Measurements from ENCODE around the gene TSPAN5.
A peak's percentile ranks its signal among the peaks of the same experiment; 100 is the strongest.
"Not testable (repeated sequence)": the region's sequence is repeated elsewhere in the genome, so short reads cannot be mapped to it uniquely, and the experiment has no call there.

The TSPAN5 gene
- total RNA-seq = 11.1 to 38.8 (median 17.1) reads per million in 4 experiments

DNA sequence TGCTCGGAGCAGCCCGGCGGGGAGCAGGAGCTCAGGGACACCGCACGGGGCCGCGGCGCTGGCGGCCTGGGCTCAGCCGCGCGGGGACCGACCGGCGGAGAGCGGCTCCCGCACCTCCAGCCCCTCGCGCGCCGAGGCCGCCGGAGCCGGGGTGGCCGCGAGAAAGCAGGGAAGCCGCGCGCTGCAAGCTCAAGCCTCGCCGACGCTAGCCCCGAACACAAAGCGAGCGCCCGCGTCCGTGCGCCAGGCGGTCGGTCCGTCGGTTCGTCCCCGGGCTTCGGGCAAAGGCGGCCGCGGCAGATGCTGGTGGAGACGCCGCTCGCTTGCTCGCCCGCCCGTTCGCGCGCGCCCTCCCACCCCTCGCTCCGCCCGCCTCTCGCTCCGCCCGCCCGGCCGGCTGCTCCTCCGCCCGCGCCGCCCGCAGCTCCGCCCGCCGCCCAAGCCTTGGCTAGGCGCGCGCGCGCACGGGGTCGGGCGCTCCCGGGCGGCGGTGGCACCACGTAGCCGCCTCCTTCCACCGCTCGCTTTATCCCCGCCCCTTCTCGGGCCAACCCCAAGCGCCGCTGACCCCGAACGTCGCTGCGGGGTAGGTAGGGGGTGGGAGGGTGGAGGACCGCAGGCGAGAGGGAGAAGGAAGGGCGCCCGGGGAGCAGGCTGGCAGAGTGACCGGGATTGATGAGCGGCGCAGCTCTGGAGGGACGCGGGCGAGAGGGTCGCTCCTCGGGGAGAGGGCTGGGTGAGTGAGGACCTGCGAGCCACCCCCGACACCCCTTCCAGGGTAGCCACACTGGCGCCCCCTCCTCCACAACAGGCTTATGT lies at the start of gene TSPAN5:
Gene TSPAN5, minus strand, starts transcription at position 325 of the 819 bp plus-strand sequence.
- peak; percentile 52 for DNase-seq

DNA sequence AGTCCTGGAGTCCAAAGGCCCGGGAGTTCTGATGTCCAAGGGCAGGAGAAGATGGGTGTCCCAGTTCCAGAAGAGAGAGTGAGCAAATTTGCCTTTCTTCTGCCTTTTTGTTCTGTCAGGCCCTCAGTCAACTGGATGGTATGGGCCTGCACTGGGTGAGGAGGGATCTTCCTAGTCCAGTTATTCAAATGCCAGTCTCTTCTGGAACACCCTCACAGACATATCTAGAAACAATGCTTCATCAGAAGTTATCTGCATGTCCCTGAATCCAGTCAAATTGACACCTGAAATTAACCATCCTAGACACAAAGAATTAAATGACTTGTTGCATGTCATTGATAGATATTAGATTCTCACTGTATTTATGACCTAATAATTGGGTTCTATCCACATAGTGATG lies 48.5 kb upstream of the TSPAN5 start:
- no peak for DNase-seq

DNA sequence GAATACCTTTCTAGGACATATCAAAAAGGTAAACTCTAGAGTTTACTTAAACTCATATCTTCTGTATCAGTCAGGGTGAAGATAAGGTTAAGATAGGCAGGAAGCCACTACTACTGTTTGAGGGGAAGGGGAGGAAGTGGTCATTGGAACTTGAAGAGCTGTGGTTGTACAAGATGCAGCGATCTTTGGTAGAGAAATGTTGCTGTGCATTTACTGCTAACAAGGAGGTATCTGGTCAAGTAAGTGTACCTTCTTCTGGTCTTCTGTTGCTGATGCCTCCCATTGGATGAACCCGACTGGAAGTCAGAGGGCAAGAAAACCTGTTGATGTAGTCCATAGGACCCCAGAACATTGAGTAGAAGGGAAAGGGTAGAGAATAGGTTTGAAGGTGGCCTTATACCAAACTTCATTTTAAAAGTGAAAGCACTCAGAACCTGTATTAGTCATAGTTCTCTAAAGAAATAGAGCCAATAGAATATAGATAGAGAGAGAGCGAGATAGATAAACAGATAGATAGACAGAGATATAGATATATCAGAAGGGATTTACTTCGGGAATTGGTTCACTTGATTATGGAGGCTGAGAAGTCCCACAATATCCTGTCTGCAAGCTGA lies 47.9 kb upstream of the TSPAN5 start:
- peak; percentile 3 for DNase-seq

DNA sequence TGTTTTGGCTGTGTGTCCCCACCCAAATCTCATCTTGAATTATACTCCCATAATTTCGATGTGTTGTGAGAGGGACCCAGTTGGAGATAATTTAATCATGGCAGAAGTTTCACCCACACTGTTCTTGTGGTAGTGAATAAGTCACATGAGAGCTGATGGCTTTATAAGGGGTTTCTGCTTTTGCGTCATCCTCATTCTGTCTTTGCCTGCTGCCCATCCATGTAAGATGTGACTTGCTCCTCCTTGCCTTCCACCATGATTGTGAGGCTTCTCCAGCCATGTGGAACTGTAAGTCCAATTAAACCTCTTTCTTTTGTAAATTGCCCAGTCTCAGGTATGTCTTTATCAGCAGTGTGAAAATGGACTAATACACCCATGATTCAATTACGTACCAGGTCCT lies 47.2 kb upstream of the TSPAN5 start:
- DNase-seq = not testable (repeated sequence)

DNA sequence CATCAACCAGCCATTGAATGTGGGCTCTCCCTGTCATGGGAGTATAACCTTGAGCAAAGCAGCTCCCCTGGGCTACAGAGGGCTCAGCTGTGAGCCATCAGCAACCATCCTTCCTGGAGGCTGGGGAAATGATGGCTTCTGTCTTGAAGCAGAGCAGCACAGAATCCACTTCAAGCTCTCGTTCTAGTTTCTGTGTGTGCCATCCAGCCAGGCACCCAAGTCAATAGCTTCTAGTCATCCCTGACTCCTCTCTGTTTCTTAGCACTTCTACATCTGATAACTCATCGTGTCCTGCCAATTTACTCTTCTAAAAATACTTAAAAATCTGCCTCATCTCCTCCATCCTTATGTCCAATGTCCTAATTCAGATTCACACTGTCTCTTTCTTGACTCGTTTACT lies 42.2 kb upstream of the TSPAN5 start:
- DNase-seq = no peak

DNA sequence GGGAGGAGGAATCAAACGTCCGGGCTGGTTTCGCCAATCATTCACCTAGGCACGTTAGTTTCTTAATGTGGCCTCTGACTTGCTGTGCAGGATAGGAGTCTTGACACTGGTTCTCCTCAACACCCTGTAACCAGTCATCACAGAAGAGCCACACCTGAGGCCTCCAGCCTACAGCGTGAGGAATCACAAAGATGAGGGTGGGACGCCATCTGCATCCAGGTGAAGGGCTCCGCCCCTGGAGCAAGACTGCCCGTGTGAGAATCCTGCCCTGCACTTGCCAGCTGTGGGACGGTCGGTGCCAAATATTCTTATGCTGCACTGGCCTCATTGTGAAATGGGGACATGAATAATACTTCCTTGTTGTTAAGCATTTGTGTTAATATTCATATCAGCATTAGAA lies 35.7 kb upstream of the TSPAN5 start:
- DNase-seq = no peak

DNA sequence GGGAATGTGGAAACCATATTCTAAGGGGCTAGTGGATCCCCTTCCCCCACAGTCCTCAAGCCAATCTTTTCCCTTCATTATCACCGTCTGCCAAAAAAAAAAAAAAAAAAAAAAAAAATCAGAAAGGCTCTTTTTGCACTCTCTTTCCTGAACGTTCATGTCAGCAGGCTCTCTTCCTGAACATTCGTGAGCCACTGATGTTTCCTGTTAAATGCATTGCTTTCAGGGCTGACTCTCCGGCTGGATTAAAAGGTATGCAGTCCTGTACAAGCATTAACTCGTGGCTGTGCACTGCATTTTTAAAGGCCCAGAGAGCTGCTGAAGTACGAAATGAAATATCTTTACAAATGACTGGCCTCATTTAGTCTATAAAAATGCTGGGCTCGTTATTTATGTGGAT lies 34.0 kb upstream of the TSPAN5 start:
- DNase-seq = no peak

DNA sequence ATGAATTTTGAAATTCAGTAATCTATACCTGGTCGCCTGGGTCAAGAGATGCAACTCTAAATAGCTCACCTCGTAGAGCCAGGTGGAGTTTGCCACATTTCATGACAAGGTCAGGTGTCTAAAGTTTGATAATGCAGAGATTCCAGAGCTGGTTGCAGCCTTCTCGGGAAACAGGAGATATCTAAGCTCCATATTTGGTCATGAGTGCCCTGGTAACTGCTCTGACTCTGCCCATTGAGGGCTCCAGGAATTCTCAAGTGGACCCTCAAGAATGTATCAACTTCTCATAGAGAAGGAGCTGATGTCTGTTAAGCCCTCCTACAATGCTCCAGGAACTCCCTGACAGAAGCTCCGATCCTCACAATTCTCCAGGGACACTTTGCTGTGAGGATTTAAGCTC lies 33.2 kb upstream of the TSPAN5 start:
- DNase-seq = no peak

DNA sequence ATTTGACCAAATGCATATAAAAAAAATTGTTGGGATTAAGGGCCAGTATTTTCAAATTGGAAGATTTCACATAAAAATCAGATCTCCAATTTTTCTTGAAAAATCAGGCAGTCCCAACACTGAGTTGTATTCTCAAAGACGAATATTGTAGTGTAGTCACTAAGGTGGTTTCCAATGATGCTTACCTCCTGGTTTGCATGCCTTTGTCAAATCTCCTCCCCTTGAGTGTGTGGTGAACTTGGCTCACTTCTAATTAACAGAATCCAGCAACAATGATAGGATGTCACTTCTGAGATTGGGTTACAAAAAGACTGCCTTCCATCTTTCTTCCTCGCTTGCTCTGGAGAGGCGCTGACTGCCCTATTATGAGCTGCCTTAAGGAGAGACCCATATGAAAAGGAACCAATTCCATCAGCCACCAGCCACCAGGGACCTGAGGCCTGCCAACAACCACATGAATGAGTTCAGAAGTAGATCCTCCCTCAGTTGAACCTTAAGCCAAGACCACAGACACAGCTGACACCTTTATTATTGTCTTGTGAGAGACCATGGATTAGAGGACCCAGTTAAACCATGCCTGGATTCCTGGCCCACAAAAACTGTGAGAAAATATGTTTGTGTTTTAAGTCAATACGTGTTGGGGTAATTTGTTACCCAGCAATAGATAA lies 31.2 kb upstream of the TSPAN5 start:
- DNase-seq = no peak

DNA sequence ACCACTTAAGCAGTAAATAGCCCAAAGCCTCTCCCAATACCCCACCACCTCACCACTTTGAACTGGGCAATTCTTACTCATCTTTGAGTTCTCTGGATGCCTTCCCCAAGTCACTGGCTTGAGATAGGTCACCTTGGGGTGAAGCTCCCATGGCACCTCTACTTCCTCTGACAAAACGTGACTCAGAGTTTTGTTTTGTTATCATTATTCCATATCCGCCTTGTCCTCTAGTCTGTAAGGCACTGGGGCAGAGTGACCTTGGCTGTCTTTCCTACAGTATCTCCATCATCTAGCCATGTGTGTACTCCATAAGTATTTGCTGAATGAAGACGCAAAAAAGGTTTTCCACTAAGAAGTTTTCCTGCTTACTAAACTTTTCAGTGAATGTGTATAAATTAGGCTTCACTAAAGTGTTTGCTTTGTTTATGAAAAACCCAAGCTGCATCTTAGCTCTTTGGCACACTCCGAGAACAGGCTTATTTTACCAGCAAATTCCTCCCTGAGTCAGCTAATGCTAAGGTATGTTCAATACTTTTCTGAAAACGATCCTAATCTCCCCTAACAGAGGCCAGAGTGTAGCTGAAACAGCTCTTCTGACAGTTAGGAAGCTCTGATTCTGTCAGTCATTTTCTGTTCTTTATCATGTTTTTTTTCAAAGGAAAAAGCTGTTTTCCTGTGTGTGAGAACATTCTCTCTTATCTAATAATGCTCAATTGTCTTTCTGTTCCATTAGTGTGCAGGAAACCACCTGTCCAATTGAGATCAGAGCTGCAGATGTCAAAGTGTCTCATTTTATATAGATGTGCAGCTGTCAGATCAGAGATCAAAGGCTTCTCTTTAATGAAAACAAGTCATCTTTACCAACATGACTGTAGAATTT lies 30.2 kb upstream of the TSPAN5 start:
- DNase-seq = no peak

DNA sequence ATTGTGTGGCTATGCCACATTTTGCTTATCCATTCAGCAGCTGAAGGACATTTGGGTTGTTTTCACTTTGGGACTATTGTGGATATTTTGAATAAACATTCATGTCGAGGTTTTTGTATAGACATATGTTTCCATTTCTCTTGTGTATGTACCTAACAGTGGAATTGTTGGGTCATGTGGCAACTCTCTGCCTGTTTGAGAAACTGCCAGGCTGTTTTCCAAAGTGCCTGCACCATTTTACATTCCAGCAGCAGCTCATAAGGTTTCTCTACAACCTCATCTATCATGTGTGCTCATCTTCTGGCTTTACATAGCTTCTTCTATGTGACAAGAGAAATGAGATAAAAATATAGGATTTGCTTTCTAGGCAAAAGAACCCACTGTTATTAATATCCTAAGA lies 29.5 kb upstream of the TSPAN5 start:
- no peak for DNase-seq

DNA sequence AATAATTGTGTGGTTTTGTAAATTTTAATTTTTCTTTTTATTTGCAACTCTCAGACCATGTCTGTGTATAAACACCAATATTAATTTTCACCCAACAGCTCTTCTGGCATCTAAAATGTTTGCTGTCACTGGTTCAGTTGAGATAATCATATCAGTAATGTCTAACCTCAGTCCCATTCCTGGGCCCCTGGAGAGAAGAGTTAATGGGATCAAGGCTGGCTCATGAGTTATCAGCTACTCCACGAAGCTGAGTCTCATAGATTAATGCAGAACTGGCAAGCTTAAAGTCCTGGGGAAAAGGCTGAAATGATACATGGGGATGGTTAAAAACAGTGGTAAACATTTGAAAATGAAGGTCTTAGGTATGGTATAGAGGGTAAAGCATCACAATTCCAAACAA lies 28.4 kb upstream of the TSPAN5 start:
- no peak for DNase-seq

DNA sequence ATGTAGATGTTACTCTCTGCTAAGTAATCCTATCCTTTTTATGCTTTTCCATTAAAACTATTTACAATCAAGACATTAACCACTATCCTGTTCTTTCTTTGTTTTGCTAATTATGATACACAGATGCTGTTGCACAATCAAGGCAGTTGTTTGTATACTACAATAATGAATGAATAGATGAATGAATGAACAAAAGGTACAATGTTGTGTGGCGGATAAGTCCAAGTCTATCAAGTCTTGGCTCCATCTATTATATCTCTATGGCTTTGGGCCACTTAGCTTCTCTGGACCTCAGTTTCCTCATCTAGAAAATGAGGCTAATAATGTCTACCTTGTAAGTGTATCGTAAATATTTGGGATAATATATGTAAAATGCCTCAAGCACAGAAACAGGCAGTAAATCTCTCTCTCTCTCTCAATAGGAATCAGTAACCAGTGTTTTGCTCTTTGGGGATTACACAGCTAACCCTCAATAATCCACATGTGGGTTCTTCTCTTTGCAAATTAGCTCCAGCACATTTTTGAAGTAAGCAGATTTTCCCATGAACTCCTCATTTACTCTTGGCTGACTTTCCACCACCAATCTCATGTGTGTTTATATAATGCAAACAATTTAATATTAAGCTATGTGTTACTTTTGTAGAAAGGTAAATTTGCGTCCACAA lies 27.8 kb upstream of the TSPAN5 start:
- no peak for DNase-seq

DNA sequence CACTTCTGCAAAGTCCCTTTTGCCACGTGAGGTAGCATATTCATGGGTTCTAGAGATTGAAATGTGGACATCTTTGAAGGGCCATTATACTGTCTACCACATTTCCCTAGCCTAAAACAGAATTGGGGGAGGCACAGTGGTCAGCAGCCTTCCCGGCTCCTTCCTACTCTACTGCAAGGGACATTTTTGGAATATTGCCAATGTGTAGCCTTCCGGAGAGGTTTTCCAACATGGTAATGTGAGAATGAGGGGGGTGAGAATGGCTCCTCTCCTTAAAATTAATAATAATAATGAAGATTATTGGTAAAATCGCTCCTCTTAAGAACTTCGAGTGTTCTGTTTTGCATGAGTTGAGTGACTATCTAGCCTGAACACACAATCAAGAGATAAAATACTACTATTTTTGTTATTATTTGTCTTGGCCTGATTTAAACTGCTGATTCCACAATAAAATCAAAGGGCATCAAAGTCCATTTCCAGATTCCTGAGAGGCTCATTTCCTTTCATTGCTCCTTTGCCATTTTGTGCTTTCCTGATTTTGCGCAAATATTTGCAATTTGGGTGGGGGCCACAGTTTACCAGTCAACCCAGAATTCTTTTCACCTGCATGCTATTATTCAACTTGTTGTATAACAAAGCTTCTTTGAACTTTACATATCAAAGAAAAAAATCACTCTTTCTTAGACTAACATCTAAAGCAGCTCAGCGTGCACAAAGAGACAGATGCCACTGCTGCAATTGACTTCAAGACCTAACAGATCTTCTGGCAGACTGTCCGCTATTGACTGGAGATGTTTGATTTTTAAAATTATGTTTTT lies 27.0 kb upstream of the TSPAN5 start:
- no peak for DNase-seq

DNA sequence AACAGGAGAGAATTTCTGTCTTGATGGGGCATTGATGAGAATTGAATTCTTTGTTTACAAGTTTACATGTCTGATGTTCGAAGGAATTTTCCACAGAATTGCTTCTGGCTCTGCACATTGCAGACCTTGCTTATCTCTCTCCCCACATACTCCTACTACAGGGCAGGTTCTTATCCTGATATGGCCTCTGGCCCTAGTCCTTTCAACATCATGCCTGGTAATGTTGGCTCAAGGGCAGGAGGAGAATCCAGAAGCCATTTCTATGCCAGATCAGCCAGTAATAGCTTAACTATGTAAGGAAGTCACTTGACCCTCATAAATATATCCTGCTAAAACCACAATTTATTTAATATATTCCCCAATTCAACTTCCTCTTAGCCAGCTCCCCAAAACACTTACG lies 24.3 kb upstream of the TSPAN5 start:
- DNase-seq = no peak

DNA sequence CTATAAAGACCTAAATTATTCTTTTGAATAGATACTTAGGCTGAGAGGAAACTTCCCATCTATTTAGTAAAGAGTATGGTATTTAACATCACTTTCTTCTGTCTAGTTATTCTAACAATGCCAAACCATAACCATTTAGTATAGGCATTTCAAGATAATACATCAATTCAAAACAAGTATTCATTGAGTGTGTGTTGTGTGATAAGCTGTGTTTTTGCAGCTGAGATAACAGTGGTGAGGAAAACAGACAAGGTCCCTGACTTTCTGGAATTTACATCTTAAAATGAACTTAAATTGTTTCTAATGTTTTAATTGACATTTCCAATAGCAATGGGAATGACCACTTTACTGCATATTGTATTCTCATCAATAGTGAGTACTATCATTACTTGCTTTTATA lies 22.4 kb upstream of the TSPAN5 start:
- DNase-seq = no peak

DNA sequence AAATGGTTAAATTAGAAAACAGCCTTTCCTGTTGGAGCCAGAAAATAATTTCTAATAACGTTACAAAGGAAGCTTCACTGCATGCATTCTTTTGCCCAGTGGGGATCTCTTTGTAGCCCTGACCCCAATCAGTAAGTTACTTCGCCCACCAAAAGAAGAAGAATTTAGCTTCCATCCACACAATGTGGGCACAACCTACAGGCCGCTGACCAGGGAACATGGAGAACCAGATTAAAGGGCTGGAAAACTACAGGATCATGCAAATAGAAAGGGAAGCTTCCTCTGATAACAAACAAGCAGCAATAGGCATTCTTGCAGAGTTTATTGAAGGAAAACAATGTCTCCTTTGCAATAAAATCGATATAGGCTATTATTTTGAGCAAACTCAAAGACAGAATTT lies 21.3 kb upstream of the TSPAN5 start:
- DNase-seq = no peak

DNA sequence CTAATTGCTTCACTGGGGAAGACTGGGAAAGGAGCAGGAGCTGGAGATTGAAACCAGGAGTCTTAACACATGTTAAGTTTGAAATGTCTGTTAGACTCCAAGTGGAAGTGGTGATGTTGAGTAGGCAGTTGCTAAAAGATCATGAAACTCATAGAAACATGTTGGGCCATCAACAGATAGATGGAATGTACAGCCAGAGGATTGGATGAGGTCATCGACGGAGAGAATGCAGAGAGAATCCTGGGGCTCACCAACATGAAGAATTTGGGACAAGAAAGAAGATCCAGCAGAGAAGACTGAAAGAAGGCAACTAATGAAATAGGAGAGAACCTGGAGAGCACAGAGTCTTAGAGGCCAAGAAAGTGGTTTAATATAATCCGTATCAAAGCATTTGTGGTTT lies 19.4 kb upstream of the TSPAN5 start:
- no peak for DNase-seq

DNA sequence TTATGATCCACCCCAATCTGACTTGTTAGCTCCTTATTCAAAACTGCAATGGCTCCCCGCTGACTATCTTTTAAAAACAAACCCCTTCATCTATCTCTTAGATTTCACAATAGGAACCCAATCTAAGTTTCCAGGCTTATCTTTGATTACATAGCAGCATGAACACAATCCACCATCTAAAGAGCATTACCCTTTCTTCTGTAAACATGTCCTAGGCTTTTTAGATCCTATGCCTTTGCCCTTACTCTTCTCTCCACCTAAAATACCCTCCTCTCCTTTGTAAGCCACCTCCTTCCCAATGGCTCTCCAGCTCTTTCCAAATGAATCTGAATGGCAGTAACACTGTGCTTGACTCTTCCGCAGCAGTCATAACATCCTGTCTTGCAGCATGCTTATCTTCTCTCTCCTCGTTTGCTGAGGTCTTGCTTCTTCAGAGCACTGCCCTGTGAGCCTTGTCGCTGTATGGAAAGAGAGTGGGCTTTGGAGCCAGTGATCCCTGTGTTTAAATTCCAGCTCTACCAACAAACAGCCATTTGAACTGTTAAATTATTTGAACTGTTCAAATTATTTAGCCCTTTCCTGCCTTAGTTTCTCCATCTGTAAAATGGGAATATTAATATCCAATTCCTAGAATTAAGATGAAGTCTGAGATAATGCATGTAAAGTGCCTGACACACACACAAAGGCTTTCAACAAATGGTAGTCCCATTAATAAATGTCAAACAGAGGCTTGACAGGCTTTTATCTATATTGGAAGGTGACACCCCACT lies 16.2 kb upstream of the TSPAN5 start:
- no peak for DNase-seq

DNA sequence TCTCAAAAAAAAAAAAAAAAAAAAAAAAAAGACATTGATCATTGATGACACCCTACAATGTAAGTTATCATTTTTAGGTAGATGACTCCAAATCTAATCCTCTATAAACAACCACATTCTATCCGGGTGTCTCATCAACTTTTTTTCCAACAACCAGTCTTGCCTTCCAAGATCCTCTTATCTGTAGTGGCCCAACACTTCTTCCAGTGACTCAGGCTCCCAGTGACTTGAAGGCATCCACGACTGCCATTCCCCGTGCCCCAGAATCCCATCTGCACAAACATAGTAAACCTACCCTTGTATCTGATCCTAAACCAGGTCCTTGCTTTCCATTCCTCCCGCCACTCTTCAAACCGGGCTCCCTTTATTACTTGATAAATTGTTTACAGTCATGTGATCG lies 15.6 kb upstream of the TSPAN5 start:
- no peak for DNase-seq

DNA sequence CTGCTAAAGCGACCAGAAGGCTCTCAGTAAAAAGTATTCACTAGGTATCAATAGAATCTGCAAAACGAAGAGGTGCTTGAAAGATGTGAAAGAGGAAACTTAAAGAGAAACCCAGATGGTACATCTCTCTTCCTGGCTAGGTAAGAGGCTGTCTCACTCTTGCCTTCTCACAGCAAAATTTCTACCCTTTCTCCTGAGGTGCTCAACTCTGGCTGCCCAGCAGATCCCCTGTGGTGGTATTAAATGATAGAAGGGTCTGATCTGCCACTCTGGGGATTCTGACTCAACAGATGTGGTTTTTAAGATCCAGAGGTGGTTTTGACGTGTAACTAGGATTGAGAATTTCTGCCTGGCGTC lies 14.9 kb upstream of the TSPAN5 start:
- DNase-seq = no peak
